ENCODE data around the gene C1QTNF1.

DNA sequence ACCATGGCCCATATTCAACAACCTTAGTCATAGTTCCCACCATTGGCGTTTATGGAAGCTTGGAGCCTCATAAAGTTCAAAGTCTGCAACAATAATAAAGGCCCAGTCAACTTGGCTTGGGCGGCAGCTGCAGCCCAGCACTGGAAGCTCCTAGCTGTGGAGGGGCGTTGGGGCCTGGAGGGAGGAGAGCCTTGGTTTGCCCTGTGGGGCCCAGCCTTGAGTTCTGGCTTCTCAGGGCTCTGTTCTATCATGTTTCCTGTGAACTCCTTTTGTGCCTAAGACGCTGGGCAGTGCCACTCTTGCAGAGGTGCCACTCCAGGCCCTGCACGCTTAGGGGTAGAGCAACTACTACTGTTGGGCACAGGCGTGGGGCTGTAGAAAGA is 49.7 kb downstream of the C1QTNF1 start:
- no peak for TF ChIP-seq EP300 (IDR thresholded peaks at IDR 0.05)
- no peak for TF ChIP-seq CTCF (IDR thresholded peaks at IDR 0.05)
- no peak for TF ChIP-seq POLR2A (IDR thresholded peaks at IDR 0.05)
